Measurements from ENCODE around the gene CEMP1.

The CEMP1 gene

GRCh38 chr16:2518823-2519710 is 12.1 kb downstream of the CEMP1 start:
- no peak for DNase-seq

DNA sequence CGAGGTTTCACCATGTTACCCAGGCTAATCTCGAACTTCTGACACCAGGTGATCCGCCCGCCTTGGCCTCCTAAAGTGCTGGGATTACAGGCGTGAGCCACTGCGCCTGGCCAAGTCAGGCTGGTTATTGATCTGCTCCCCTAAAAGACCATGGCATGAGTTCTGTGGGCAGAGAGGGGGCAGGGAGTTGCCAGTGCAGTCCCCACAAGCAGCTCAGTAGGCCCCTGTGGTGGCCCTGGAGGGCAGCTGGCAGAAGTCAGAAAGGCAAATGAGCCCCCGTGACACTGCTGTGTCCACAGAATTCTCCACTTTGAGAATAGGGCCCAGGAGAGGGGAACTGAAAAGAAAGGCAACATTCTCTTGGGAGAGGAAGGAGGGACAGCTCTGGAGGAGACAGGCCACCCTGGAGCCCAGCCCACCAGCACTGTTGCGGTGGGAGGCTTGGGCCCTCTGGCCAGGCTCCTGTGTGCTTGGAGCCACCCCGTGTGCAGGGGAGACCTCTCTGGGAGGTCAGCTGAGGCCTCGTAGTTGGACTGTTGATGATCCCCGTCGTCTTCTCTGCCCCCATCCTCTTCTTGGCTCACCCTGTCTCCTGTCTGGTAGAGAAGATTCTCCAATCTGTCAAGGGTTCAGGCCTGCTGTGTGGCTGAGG is 13.1 kb downstream of the CEMP1 start:
- DNase-seq, result no peak

DNA sequence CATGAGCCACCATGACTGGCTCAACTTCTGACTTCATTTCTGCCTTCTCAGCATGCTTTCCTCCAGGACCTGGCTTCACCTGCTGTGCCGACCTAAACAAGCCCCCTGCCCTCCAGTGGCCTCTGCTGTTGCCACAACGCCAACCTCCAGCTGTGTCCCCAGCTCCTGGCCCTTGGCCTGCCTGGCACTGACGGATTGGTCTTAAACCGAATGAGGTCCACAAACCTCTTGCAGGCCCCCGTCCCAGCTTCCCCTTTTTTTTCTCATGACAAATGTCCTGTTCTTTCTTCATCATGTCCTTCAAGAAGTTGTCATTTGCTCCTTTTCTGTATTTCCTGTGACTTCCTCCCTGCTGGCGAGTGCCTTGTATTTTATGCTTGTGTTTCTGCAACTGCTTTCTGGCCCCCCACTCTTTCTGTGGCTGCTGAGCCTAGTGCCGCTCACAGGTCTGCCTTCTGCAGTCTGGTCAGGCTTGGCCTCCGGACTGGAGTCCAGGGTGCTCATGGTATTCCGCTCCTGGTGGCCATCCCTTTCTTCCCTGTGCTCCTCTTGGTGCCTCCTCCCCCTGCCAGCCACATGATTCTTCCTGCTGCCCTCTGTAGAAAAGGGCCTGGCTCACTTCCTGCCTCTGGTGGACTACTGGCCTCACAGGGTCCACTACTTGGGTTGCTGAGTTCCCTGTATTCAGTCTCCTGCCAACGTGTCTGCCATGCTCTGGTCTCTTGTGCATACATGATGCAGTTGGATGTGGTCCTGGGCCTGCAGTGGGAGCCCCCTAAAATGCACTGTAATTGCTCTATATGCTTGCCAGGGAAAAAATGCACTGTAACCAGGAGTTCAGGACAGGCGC is 14.6 kb downstream of the CEMP1 start:
- peak; percentile 72 for DNase-seq

GRCh38 chr16:2515180-2515851 is 15.9 kb downstream of the CEMP1 start:
- peak in 1 of 2 donors; percentile 44 for DNase-seq

- peak in 1 of 2 donors; percentile 42 for DNase-seq
Measured at GRCh38 chr16:2514333-2515179, 16.7 kb downstream of the CEMP1 start.

DNA sequence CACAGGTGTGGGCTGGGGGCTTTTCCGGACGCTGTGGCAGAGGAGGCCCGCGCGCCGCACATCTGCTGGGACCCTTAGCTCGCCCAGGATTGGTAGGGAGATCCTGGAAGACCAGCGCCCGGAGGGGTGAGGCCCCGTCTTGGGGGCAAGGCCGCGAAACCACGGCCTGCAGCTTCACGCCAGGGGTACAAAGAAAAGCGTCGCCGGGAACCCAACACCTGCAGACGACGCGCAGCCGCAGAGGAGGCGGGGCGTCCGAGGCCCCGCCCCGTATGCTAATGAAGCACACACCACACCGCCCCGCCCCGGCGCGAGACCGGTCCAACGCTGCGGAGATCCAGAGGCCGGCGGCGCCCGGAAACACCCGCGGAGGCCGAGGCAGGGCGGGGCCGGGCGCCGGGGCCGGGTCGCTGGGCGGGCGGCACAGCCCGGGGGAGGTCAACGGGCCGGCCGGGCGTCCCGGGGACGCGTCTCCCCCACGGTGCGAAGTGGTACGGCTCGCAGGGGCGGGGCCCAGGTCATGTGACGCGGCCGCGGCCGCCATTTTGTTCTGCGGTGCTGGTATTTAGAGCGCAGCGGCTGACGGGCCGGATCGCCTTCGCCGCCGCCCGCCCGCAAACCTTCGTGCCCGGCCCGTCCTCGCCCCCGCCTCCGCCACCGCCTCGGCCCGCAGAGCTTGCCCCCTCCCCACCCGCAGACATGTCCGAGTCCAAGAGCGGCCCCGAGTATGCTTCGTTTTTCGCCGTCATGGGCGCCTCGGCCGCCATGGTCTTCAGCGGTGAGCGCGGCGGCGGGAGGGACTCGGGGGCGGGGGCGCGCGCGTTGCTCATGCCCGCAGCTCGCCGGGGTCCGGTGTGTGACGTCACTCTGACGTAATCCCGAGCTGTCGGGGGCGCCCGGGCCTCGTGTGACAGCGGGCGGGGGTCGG is 17.5 kb downstream of the CEMP1 start, which contains the start of gene ATP6V0C:
ATP6V0C (plus strand) TSS at position 548 of the 928 bp plus-strand sequence; CDS start at position 700, 152 bp downstream.
- peak; percentile 84 to 95 for DNase-seq

GRCh38 chr16:2512735-2513404 is 18.3 kb downstream of the CEMP1 start:
- DNase-seq, result no peak

DNA sequence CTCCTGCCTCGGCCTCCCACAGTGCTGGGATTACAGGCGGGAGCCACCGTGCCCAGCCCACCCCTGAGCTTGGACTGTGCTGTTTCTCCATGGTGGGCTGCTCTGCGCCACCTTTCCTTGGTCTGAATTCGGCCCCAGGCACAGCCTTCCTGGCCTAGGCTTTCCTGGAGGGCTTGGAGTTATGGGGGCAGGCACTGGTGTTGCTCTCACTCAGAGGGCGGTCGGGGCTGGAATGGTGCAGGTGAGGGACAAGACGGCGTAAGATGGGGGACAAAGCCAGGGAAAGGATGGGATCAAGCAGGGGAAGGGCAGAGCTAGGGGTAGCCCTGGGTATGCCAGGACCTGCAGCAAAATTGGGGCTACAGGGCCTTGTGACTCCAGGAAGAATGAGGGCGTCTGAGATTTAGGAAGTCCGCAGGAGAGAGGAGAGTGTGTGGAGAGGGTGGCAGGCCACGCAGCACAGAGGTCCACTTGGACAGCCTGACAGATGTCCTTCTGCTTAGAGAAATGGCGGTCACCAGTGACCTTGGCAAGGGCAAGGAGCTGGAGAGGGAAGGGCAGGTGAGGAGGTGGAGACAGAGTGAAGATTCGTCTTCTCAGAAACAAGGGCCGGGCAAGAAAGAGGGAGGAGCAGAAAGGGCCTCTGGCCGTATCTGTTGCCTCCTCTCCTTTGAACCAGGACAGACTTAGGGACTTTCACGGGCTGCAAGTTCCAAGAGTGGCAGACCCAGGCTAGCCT is 19.0 kb downstream of the CEMP1 start:
- no peak for DNase-seq

DNA sequence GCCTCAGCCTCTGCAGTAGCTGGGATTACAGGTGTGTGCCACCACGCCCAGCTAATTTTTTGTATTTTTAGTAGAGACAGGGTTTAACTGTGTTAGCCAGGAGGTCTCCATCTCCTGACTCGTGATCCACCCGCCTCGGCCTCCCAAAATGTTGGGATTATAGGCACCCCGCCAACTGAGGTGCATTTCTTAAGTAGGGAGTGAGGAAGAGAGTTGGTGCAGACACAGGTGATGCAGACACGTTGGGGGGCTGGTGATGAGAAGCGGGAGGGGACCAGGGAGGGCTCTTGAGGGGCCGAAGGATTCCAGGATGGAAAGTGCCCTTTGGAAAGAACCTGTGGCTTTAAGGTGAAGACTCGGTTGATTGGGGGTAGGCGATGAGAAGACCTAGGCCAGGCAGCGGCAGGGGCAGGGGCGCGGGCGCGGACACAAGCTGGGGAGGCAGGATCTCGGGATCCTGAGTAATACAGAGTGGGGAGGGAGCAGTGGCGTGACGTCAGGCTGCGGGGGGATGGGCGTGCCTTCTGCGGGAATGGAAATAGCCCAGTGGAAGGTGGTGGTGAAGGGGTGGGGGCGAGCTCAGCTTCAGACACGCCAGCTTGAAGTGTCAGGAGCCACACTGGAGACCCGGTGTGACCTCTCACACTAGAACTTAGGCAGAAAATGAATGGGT is 19.9 kb downstream of the CEMP1 start:
- peak in 1 of 2 donors; percentile 34 for DNase-seq

DNA sequence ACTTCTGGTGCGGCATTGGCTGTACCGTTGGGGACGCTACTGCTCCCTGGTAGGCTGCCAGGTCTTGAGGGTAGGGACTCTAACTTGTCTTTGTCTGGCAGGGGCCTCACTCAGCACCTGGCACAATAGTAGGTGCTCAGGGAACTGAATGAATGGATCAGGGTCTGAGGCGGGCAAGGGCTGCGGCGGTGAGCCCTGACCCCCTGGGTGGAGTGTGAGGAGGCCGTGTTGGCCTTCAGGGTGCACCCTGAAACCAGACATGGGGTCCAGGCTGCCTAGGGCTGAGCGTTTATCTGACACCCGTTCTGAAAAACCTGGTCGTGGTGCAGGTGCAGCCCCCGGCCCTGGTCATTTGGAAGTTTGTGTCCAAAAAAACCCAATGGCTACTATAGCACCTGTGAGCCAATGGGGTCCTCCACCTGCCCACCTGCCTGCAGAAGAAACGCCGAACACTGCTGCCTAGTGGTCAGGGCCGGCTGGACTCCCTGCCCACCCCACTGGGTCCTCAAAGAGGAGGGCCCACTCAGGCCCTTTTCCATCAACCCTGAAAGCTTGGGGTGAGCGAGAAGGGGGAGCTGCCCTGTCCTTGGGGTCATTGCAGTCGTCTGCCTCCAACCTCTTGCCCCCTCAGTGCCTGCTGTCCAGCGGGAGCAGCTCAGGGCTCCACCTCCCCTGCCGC is 22.3 kb downstream of the CEMP1 start:
- no peak for DNase-seq

DNA sequence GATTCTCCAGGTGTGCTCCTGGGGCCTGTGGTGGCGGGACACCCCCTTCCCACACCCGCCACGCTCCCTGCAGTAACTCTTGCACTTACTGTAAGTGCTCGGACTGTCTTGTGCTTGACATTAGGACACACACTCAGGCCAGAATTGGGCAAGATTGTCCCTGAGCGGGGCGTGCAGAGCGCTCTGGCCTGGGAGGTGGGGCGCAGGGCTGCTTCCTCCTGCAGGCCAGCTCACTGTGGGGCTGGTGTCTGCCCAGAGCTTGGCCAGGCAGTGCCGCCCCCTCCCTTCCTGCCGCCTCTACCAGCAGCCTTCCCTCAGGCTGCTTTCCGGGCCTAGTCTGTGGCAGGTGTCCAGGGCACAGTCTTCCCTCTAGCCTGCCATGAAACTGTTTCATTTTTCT is 23.5 kb downstream of the CEMP1 start:
- peak; percentile 75 to 77 for DNase-seq

DNA sequence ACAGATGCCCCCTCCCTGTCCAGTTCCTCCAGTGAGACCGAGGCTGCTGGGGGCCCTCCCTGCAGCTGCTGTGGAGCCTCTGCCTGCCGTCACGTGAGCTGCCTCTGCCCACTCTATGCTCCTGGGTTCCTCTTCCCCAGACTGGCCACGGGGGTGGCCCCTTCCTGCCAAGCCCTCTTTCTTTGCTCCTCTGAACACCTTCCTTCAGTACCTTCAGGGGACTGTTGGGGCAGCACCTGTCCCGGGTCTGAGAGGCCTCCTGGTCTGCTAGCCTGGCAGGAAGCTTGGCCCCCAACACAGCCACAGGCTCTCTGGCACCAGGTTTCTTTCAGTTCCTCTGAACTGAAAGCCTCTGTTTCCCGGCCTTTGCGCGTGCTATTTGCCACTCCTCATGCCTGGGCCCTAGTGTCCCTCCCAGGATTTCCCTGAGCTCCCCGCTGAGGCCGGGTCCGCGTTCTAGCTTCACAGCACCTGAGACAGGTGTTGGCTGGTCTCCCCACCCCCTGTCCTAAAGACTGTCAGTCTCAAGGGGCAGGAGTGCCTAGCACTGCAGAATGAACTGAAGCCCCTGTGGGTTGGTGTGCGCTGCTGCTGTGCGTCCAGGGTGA is 24.1 kb downstream of the CEMP1 start:
- DNase-seq, result peak; percentile 61 to 63

DNA sequence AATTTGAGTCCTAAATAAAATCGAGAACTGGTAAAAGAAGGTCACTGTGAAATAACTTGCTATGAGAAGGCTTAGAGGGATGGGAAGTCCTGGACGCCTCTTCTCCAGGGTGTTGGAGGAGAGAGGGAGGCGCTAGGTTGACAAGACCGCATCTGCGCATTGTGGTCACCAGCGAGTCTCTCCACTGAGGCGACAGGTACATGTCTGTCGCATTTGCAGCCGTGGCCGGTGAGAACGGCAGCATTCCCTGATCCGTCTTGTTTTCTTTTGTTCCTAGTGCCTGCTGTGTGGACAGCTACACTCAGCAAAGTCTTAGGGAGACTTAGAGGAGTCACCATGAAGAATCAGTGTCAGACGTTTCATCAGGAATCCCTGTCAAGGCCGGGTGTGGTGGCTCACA is 25.5 kb downstream of the CEMP1 start:
- DNase-seq, result no peak

- DNase-seq, result no peak
Measured at GRCh38 chr16:2501946-2502895, 29.0 kb downstream of the CEMP1 start.

DNA sequence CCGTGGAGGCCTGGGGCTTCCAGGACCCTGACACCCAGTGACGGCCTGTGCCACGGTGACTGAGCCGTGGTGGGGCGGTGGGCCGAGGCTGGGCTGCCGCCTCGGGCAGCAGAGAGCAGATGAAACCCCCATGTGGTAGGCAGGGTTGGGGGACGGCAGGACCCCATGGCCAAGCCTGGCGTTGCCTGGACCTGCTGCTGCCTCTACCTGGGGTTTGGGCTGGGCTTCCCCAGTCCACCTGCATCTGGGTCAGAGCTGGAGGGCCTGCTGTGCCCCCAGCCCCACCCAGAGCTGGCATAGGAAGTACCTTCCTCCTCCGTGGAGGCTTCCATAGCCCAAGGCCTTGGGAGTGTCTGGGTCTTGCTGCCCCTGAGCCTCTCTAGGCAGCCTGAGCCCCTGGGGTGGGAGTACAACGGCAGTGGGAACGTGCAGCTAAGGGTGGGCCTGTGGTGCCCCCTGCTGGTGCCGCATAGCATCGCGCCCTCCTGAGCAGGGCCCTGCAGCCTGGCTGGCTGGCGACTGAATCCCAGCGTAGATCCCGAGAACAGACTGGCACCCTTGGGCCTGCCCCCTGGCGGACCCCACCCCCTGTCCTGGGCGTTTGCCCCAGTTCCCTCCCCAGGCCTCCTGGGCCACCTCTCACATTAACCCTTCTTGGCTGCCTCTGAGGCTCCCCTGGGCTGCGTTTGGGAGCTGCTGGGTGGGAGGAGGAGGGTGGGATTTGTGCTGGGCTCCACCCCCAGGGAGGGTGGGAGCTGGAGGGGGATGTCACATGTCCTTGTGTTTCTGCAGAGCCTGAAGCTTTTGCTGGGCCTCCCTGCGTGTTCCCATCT is 30.1 kb downstream of the CEMP1 start:
- DNase-seq, result peak; percentile 66 to 92

All from inflammatory macrophage treated with lipopolysaccharide for 1 hour (primary cell).